ENCODE data around the gene NIPAL4.

The NIPAL4 gene

DNA sequence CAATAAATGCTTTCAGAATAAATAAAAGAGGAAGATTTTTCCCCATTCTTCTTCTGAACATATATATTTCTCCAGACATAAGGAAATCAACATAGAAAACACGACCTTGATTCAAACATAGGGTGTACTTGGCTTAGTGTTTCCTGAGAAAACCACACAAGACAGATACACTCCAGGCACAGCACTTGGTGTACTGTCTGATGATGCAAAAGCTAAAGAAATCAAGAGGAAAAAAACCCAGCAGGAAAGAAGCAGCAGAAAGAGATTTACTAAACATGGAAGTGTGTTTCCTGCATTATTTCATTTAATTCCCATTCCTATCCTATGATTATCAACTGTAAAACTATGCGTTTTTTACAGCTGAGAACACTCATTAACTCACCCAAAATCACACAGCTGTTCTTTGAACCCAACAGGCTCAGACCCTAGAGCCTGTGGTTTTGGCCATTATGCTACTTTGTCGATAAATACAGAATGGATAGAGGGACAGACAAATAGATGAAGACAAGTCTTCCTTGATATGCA is 46.1 kb downstream of the NIPAL4 start:
- H3K9ac ChIP-seq (ENCODE audit: low read length): no peak overlapping the region
- H3K27ac ChIP-seq (ENCODE audit: low read depth, low read length): no peak overlapping the region
- H3K9me3 ChIP-seq (ENCODE audit: insufficient read depth, low read depth, low read length): no peaks in the 10 kb centered on the region
- no CpG with 5 or more reads among the region's 3 CpGs for WGBS (ENCODE audit: extremely low coverage, insufficient coverage, insufficient read length)
- no peak overlapping the region for H3K4ac ChIP-seq (ENCODE audit: low read depth, low read length)
- no peak overlapping the region for H3K4me2 ChIP-seq (ENCODE audit: low read length)
- H3K18ac ChIP-seq (ENCODE audit: low read length): no peak overlapping the region
- peaks cover 51 to 72% of the 10 kb centered on the region in 2 experiments for H3K36me3 ChIP-seq (ENCODE audit: control insufficient read depth in 1 of 2, insufficient read depth in 2 of 2, low read length in 2 of 2)
- no peaks in the 10 kb centered on the region for H3K79me2 ChIP-seq (ENCODE audit: control insufficient read depth, insufficient read depth, low read length, poor library complexity)
- no peak overlapping the region for H3K4me3 ChIP-seq (ENCODE audit: low read depth, low read length)
- no peak overlapping the region for H2BK5ac ChIP-seq (ENCODE audit: low read depth, low read length, poor library complexity)
- H3K4me1 ChIP-seq (ENCODE audit: control insufficient read depth in 1 of 2, insufficient read depth in 2 of 2, low read length in 2 of 2): no peaks in the 10 kb centered on the region
- no peak overlapping the region for H2BK120ac ChIP-seq (ENCODE audit: insufficient read depth, low read length, poor library complexity)
- H4K91ac ChIP-seq (ENCODE audit: low read depth, low read length): no peak overlapping the region
- H4K12ac ChIP-seq (ENCODE audit: low read depth, low read length): no peak overlapping the region
- no peak overlapping the region for H2AFZ ChIP-seq (ENCODE audit: insufficient read depth, low read length, poor library complexity)
- no peak for DNase-seq
- no peaks in the 10 kb centered on the region for H3K27me3 ChIP-seq (ENCODE audit: insufficient read depth, low read length)
- no peak overlapping the region for H4K8ac ChIP-seq (ENCODE audit: low read depth, low read length)
- H3K14ac ChIP-seq (ENCODE audit: low read length): no peak overlapping the region
- H3K79me1 ChIP-seq (ENCODE audit: low read length): no peaks in the 10 kb centered on the region
- no peak overlapping the region for H2AK5ac ChIP-seq (ENCODE audit: low read length)
- H2BK12ac ChIP-seq (ENCODE audit: low read length): no peak overlapping the region
- H3K23ac ChIP-seq (ENCODE audit: low read length): no peak overlapping the region

DNA sequence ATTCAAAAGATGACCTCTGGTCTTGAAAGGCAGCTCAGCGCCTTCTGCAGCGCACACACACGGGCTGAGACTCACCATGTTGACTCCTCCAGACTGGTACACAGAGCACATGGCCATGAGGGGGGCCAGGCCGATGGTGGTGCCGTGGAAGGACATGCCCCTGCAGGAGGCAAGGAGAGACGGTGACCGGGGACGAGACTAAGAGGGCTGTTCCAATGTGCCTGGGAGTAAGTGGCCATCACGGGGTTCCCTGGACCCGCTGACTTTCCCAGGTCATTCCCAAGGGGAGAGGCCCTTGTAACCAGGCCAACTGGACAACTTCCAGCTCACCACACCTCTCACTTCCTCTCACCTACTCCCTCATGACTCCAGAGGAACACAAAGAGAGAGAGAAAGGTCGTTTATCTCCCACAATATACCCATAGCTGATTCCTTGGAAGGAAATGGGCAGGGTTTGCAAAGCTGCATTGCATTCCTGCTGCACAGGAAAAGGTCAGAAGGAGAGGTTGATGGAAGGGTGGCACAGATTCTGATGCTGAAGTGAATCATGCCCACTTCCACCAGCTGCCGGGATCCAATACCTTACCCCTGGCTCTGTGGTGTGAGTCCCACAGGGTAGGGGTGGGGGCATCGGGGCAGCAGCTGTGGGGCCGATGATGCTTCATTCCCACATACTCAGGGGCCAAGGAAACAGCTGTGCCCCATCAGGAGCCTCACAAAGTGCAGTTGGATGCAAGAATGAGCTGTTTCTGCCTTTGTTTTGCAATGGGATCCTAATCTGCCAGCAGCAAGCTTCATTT is 47.2 kb downstream of the NIPAL4 start:
- no peak overlapping the region for H4K12ac ChIP-seq (ENCODE audit: low read depth, low read length)
- H3K79me2 ChIP-seq (ENCODE audit: control insufficient read depth, insufficient read depth, low read length, poor library complexity): no peaks in the 10 kb centered on the region
- peaks cover 47 to 70% of the 10 kb centered on the region in 2 experiments for H3K36me3 ChIP-seq (ENCODE audit: control insufficient read depth in 1 of 2, insufficient read depth in 2 of 2, low read length in 2 of 2)
- no peak overlapping the region for H2BK120ac ChIP-seq (ENCODE audit: insufficient read depth, low read length, poor library complexity)
- no peak overlapping the region for H3K14ac ChIP-seq (ENCODE audit: low read length)
- H3K9ac ChIP-seq (ENCODE audit: low read length): no peak overlapping the region
- no peak overlapping the region for H3K23ac ChIP-seq (ENCODE audit: low read length)
- WGBS (ENCODE audit: extremely low coverage, insufficient coverage, insufficient read length): no CpG with 5 or more reads among the region's 14 CpGs
- H2AK5ac ChIP-seq (ENCODE audit: low read length): no peak overlapping the region
- no peak overlapping the region for H3K18ac ChIP-seq (ENCODE audit: low read length)
- no peaks in the 10 kb centered on the region for H3K27me3 ChIP-seq (ENCODE audit: insufficient read depth, low read length)
- no peak overlapping the region for H2BK5ac ChIP-seq (ENCODE audit: low read depth, low read length, poor library complexity)
- no peak overlapping the region for H3K4me2 ChIP-seq (ENCODE audit: low read length)
- no peak overlapping the region for H3K4me3 ChIP-seq (ENCODE audit: low read depth, low read length)
- H2AFZ ChIP-seq (ENCODE audit: insufficient read depth, low read length, poor library complexity): no peak overlapping the region
- peaks cover 3% of the 10 kb centered on the region for H3K9me3 ChIP-seq (ENCODE audit: insufficient read depth, low read depth, low read length)
- no peak overlapping the region for H3K4ac ChIP-seq (ENCODE audit: low read depth, low read length)
- peaks cover 0 to 2% of the 10 kb centered on the region in 2 experiments for H3K4me1 ChIP-seq (ENCODE audit: control insufficient read depth in 1 of 2, insufficient read depth in 2 of 2, low read length in 2 of 2)
- no peak overlapping the region for H2BK12ac ChIP-seq (ENCODE audit: low read length)
- no peak overlapping the region for H3K27ac ChIP-seq (ENCODE audit: low read depth, low read length)
- H4K8ac ChIP-seq (ENCODE audit: low read depth, low read length): no peak overlapping the region
- no peak for DNase-seq
- H3K79me1 ChIP-seq (ENCODE audit: low read length): no peaks in the 10 kb centered on the region
- H4K91ac ChIP-seq (ENCODE audit: low read depth, low read length): no peak overlapping the region

DNA sequence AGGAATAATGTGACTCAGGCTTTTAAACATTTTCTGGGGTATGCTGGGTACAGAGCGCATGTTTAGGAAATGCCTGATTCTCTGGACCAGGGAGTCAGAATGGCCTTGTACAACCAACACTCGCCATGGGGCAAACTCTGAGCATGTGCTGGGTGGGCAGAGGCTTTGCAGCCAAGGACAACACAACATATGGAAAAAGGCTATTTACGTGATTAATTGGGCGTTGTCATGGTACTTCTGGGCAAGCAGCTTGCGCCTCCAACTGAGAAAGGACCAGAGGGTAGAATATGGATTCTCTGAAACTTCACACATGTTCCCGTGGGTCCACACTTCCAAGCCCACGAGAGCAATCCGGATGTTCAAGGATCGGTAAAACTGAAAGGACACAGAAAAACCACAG is 49.1 kb downstream of the NIPAL4 start:
- Histone ChIP-seq H3K9me3 (ENCODE audit: insufficient read depth, low read depth, low read length) (peaks cover 3% of the 10 kb centered on the region), H4K12ac (ENCODE audit: low read depth, low read length) (no peak overlapping the region), H3K4me2 (ENCODE audit: low read length) (no peak overlapping the region), H3K27ac (ENCODE audit: low read depth, low read length) (no peak overlapping the region), H3K9ac (ENCODE audit: low read length) (no peak overlapping the region), H4K91ac (ENCODE audit: low read depth, low read length) (no peak overlapping the region), H3K18ac (ENCODE audit: low read length) (no peak overlapping the region), H2BK12ac (ENCODE audit: low read length) (no peak overlapping the region), H3K79me1 (ENCODE audit: low read length) (no peaks in the 10 kb centered on the region), H2AK5ac (ENCODE audit: low read length) (no peak overlapping the region), H2BK5ac (ENCODE audit: low read depth, low read length, poor library complexity) (no peak overlapping the region), H3K4me3 (ENCODE audit: low read depth, low read length) (no peak overlapping the region), H4K8ac (ENCODE audit: low read depth, low read length) (no peak overlapping the region), H3K14ac (ENCODE audit: low read length) (no peak overlapping the region), H3K4me1 (ENCODE audit: control insufficient read depth in 1 of 2, insufficient read depth in 2 of 2, low read length in 2 of 2) (peaks cover 0 to 2% of the 10 kb centered on the region in 2 experiments), H2BK120ac (ENCODE audit: insufficient read depth, low read length, poor library complexity) (no peak overlapping the region), H3K27me3 (ENCODE audit: insufficient read depth, low read length) (no peaks in the 10 kb centered on the region), H2AFZ (ENCODE audit: insufficient read depth, low read length, poor library complexity) (no peak overlapping the region), H3K79me2 (ENCODE audit: control insufficient read depth, insufficient read depth, low read length, poor library complexity) (no peaks in the 10 kb centered on the region), H3K23ac (ENCODE audit: low read length) (no peak overlapping the region), H3K36me3 (ENCODE audit: control insufficient read depth in 1 of 2, insufficient read depth in 2 of 2, low read length in 2 of 2) (peaks cover 48 to 68% of the 10 kb centered on the region in 2 experiments), H3K4ac (ENCODE audit: low read depth, low read length) (no peak overlapping the region)
- DNase-seq: no peak
- no CpG with 5 or more reads among the region's 9 CpGs for WGBS (ENCODE audit: extremely low coverage, insufficient coverage, insufficient read length)

DNA sequence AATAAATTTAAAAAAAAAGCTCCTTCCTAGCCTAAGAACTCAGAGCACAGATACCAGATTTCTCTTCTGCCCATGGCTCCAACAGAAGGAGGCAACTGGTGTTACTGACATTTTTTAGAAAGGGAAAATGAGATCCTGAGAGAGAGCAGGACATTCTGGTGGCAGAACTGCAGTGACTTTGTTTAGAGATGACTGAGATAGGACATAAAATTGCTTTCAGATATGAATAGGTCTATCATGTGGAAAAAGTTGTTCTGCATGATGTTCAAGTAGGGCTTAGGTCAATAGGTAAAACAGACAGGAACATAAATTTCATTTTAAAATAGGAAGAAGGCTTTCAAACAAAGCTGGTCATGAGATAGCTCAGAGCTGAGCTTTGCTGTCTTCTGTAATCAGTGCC is 49.6 kb downstream of the NIPAL4 start:
- H2AK5ac ChIP-seq (ENCODE audit: low read length): no peak overlapping the region
- H3K27me3 ChIP-seq (ENCODE audit: insufficient read depth, low read length): no peaks in the 10 kb centered on the region
- no peak overlapping the region for H2BK5ac ChIP-seq (ENCODE audit: low read depth, low read length, poor library complexity)
- no peak overlapping the region for H3K23ac ChIP-seq (ENCODE audit: low read length)
- peaks cover 0 to 2% of the 10 kb centered on the region in 2 experiments for H3K4me1 ChIP-seq (ENCODE audit: control insufficient read depth in 1 of 2, insufficient read depth in 2 of 2, low read length in 2 of 2)
- H3K27ac ChIP-seq (ENCODE audit: low read depth, low read length): no peak overlapping the region
- H3K4me3 ChIP-seq (ENCODE audit: low read depth, low read length): no peak overlapping the region
- no peak overlapping the region for H2BK12ac ChIP-seq (ENCODE audit: low read length)
- no peak overlapping the region for H4K91ac ChIP-seq (ENCODE audit: low read depth, low read length)
- no peak for DNase-seq
- peaks cover 48 to 66% of the 10 kb centered on the region in 2 experiments for H3K36me3 ChIP-seq (ENCODE audit: control insufficient read depth in 1 of 2, insufficient read depth in 2 of 2, low read length in 2 of 2)
- no peak overlapping the region for H3K4me2 ChIP-seq (ENCODE audit: low read length)
- no peaks in the 10 kb centered on the region for H3K79me2 ChIP-seq (ENCODE audit: control insufficient read depth, insufficient read depth, low read length, poor library complexity)
- H3K9ac ChIP-seq (ENCODE audit: low read length): no peak overlapping the region
- H3K79me1 ChIP-seq (ENCODE audit: low read length): no peaks in the 10 kb centered on the region
- peaks cover 3% of the 10 kb centered on the region for H3K9me3 ChIP-seq (ENCODE audit: insufficient read depth, low read depth, low read length)
- H4K12ac ChIP-seq (ENCODE audit: low read depth, low read length): no peak overlapping the region
- no peak overlapping the region for H4K8ac ChIP-seq (ENCODE audit: low read depth, low read length)
- H3K14ac ChIP-seq (ENCODE audit: low read length): no peak overlapping the region
- no peak overlapping the region for H2AFZ ChIP-seq (ENCODE audit: insufficient read depth, low read length, poor library complexity)
- no peak overlapping the region for H3K4ac ChIP-seq (ENCODE audit: low read depth, low read length)
- no peak overlapping the region for H2BK120ac ChIP-seq (ENCODE audit: insufficient read depth, low read length, poor library complexity)
- no peak overlapping the region for H3K18ac ChIP-seq (ENCODE audit: low read length)
